AG04449 (cell line): ENCODE data around the gene GNAO1.

Experiments used
- CTCF ChIA-PET: fragments of 350-600 bp; formaldehyde crosslinking; extraction: SDS; loops from one replicate; lab custom pipeline; 2021; ENCODE audit warnings: antibody characterized with exemption; lab: Yijun Ruan, JAX
- POLR2A ChIA-PET: fragments of 400-600, 350-600 bp; formaldehyde crosslinking; extraction: SDS; loops from one replicate; lab custom pipeline; 2020; ENCODE audit warnings: antibody characterized with exemption, inconsistent platforms; lab: Yijun Ruan, JAX
- DNase-seq: peaks from one replicate; pipeline ENCODE4 v3.0.0-alpha.2; 2010; ENCODE audit warnings: low read depth, low spot score
- H3K4me3 ChIP-seq: 2 replicates; pipeline ENCODE4 v1.5.1; 2011; ENCODE audit warnings: low read depth, mild to moderate bottlenecking, control low read depth, low read length
- TF ChIP-seq, protein P1 (sequence below): IDR thresholded peaks from one replicate; pipeline ENCODE4 v1.5.1; 2011; ENCODE audit warnings: mild to moderate bottlenecking, moderate library complexity, low read length, control low read depth, inconsistent platforms; ENCODE audit not compliant: insufficient read depth; ENCODE audit errors: missing control alignments

Gene GNAO1

DNA sequence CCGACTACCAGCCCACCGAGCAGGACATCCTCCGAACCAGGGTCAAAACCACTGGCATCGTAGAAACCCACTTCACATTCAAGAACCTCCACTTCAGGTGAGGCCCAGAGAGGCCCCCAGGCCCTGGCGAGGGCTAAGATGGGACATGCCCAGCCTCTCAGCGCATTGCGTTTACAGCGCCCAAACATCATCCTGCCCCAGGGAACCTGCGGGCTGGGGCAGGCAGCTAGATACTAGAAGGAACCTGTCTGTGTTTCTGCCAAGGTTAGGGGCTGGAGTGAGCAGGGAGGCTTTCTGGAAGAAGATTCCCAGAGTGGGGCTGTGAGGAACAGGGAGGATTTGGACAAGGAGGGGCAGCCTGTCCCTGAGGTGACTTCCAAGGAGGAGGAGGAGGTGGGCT is 143.5 kb downstream of the GNAO1 start:
- no peak overlapping the region for H3K4me3 ChIP-seq
- TF ChIP-seq, protein P1, sequence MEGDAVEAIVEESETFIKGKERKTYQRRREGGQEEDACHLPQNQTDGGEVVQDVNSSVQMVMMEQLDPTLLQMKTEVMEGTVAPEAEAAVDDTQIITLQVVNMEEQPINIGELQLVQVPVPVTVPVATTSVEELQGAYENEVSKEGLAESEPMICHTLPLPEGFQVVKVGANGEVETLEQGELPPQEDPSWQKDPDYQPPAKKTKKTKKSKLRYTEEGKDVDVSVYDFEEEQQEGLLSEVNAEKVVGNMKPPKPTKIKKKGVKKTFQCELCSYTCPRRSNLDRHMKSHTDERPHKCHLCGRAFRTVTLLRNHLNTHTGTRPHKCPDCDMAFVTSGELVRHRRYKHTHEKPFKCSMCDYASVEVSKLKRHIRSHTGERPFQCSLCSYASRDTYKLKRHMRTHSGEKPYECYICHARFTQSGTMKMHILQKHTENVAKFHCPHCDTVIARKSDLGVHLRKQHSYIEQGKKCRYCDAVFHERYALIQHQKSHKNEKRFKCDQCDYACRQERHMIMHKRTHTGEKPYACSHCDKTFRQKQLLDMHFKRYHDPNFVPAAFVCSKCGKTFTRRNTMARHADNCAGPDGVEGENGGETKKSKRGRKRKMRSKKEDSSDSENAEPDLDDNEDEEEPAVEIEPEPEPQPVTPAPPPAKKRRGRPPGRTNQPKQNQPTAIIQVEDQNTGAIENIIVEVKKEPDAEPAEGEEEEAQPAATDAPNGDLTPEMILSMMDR = no peak
- ChIA-PET POLR2A (no interaction called here), CTCF (interaction anchor here (0.6 to 7.0 kb wide), 4 partner anchors 21 to 367 kb away, joined by 3 to 52 read pairs (median 3); no protein-coding TSS in a partner anchor)
- no peak for DNase-seq

DNA sequence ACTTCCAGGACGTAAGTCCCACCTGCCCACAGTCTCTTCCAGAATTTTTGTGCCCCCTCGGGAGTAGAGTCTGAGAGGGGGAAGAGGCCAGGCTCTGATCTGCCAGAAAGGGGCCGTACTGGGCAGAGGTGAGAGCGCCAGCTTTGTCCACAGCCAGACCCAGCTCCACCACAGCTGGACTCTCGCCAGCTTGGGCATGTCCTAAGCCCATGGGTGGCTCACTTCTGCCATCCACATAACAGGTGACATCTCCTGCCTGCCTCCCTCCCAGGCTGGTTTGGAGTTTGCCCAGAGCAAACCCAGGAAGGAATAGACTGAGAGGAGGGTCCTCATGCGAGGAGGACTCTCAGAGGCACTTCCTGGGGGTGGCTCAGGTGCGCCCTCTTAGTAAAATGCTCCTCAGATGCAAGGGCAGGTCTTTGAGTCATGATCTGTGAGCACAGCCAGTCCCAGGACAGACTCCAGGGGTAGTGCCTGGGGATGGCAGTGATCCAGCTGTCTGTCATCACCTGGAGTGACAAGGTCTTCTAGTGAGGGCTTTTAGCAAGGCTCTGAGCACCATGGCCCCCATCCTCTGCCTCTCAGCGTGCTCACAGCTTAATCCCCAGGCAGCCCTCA is 144.9 kb downstream of the GNAO1 start:
- DNase-seq = no peak
- CTCF ChIA-PET = interaction anchor here (1.2 kb wide), 1 partner anchor 17 kb away, joined by 3 read pairs; no protein-coding TSS in a partner anchor
- H3K4me3 ChIP-seq = no peak overlapping the region
- POLR2A ChIA-PET = no interaction called here
- TF ChIP-seq, protein P1 = no peak

DNA sequence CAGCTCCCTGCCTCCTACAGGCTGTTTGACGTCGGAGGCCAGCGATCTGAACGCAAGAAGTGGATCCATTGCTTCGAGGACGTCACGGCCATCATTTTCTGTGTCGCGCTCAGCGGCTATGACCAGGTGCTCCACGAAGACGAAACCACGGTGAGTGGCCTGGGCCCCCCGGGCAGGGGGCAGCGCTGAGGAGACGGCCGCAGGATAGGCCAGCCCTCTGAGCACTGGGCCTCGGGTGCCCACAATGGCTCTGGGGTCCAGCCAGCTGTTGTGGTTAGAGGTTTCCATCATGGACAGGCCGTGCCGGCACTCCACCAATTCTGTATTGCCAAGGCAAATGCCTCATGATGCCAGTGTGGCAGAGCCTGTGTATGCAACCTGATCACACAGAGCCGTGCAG is 145.4 kb downstream of the GNAO1 start:
- TF ChIP-seq, protein P1 = no peak
- ChIA-PET CTCF (interaction anchor here (1.2 kb wide), 1 partner anchor 17 kb away, joined by 3 read pairs; no protein-coding TSS in a partner anchor), POLR2A (no interaction called here)
- H3K4me3 ChIP-seq = no peak overlapping the region
- DNase-seq = no peak

DNA sequence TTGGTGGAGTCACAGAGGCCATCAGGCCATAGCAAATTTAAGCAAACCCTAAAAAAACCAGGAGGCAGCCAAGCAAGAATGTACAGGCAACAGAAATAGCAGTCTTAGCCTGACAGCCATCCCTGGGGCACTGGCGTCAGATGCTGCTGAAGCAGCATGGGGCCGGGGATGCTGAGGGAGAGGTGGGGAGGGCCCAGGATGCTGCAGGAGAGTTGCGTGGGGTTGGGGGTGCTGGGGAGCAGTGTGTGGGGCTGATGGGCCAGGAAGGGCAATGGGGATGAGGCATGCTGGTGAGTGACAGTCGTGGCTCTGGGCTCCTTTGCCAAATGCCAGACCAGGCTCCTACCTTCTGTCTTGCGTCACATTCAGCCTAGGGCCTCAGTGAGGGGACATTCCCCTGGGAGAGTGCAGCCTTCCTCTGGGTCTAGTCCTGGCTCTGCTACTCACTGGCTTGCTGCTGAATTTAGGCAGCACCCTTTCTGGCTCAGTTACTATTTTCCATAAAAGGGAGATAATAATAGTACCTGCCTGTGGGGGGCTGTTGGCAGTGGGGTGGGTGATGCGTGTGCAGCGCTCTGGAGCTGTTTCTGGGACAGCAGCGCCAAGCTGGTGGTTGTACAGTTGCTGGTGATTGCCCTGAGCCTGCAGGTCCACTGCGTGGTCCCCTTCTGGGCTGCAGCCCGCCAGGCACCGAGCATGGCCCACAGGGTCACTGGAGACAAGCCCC is 146.0 kb downstream of the GNAO1 start:
- DNase-seq = no peak
- ChIA-PET CTCF (interaction anchor here (1.2 to 1.5 kb wide), 2 partner anchors 18 to 19 kb away, joined by 3 to 5 read pairs; no protein-coding TSS in a partner anchor), POLR2A (no interaction called here)
- TF ChIP-seq, protein P1 = no peak
- H3K4me3 ChIP-seq = no peak overlapping the region

DNA sequence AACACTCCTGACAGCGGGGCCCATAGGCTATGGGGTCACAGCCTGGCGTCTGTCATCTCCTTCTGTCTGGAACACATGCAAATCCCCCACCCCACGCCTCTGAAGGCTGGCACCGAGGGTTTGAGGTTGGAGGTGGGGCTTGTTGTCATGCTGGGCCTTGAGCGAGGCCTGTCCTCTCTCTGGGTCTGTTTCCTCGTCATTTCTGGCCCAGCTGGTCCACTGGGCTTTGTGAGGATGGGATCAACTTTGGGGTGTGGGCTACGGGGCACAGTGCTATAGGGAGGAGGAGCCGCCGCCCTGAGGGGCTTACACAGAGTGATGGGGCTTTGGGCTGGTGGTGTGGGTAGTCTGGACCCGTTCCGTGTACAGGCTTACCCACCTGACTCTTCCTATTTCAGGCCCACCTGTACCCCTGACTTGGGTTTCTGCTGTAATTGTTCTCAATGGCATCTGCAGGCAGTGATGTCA is 146.6 kb downstream of the GNAO1 start:
- H3K4me3 ChIP-seq = no peak overlapping the region
- POLR2A ChIA-PET = no interaction called here
- no peak for DNase-seq
- TF ChIP-seq, protein P1 = no peak
- CTCF ChIA-PET = interaction anchor here (1.5 to 5.5 kb wide), 2 partner anchors 18 to 20 kb away, joined by 5 to 40 read pairs; no protein-coding TSS in a partner anchor

DNA sequence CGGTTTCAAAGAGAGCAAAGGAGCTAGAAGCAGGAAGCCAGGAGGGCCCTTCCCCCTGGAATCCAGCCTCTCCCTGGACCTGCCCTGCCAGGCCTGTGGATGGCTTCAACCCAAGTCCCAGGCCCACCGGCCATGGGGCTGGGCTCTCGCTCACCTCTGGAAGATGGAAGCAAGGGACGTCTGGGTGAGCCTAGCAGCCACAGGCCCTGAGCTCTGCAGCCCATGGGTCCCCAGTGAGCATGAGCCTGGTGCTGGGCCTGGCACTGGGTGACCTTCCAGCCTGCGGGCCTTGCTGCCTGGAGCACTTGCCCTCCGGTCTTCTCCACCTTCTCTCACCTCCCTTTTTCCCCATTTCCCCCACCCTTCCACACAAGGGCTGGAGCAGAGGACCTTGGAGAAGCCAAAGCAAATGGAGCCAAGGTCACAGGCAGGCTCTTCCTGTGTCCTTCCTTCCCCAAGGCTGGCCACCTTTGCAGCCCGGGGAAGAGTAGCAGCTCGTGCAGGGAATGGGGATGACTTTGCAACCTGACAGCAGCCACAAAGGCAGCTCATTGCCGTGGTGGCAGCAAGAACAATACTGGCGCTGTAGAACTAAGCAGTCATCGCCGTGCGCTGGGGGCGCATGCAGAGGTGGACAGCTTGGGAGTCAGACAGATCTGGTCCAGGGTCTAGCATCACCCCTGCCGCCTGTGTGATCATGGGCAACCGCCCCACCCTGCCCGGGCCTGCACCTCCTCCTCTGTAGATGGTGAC is 147.5 kb downstream of the GNAO1 start:
- no peak overlapping the region for H3K4me3 ChIP-seq
- ChIA-PET CTCF (interaction anchor here (1.1 to 5.5 kb wide), 4 partner anchors 10 to 20 kb away, joined by 3 to 40 read pairs (median 5); no protein-coding TSS in a partner anchor), POLR2A (no interaction called here)

More for the DNA sequence above, 147.5 kb downstream of the GNAO1 start:
- TF ChIP-seq, protein P1 = no peak
- DNase-seq = no peak
